ENCODE results near the gene ACAP2. TPM values are rescaled to one million over a fixed set of nuclear protein-coding genes. Genes with fewer than 3 reads are reported as not detected.
"Not testable (repeated sequence)": the region's sequence is repeated elsewhere in the genome, so short reads cannot be mapped to it uniquely, and the experiment has no call there.

ACAP2 gene
- total RNA-seq, 1 donor from 2014 or later, result 61.2 TPM

- no peak overlapping the region for H3K27ac Mint-ChIP-seq (ENCODE audit: unreplicated experiment)
- H3K27me3 Mint-ChIP-seq (ENCODE audit: unreplicated experiment), result peaks cover 2% of the 10 kb centered on the region
These were observed 39.6 kb downstream of the ACAP2 start for GRCh38 chr3:195403244-195403643.

DNA sequence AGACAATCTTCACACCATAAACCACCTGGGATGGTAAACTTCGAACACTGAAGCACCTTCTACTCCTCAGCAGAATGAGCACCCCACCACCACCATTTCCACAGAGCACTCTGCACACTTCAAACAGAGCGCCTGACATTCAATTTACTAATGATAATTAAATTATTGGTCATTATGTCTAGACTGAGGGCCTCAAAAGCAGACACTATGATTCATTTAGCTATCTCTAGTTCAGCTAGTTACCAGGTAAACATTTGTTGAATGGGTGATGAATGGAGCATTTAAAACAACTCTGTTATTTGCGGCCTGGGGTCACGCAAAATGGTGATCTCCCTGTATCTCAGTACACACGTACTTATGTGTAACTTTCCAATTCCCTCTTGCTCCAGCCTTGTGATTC is 40.9 kb downstream of the ACAP2 start:
- no peaks in the 10 kb centered on the region for H3K36me3 Mint-ChIP-seq (ENCODE audit: low read depth, unreplicated experiment)
- DNase-seq (ENCODE audit: low spot score), result no peak
- H3K27me3 Mint-ChIP-seq (ENCODE audit: unreplicated experiment), result peaks cover 2% of the 10 kb centered on the region
- H3K4me1 Mint-ChIP-seq (ENCODE audit: unreplicated experiment), result peaks cover 11% of the 10 kb centered on the region
- no peak overlapping the region for H3K4me3 Mint-ChIP-seq (ENCODE audit: unreplicated experiment)
- H3K27ac Mint-ChIP-seq (ENCODE audit: unreplicated experiment), result no peak overlapping the region
- H3K9me3 Mint-ChIP-seq (ENCODE audit: unreplicated experiment), result no peaks in the 10 kb centered on the region
- TF ChIP-seq, protein P1, sequence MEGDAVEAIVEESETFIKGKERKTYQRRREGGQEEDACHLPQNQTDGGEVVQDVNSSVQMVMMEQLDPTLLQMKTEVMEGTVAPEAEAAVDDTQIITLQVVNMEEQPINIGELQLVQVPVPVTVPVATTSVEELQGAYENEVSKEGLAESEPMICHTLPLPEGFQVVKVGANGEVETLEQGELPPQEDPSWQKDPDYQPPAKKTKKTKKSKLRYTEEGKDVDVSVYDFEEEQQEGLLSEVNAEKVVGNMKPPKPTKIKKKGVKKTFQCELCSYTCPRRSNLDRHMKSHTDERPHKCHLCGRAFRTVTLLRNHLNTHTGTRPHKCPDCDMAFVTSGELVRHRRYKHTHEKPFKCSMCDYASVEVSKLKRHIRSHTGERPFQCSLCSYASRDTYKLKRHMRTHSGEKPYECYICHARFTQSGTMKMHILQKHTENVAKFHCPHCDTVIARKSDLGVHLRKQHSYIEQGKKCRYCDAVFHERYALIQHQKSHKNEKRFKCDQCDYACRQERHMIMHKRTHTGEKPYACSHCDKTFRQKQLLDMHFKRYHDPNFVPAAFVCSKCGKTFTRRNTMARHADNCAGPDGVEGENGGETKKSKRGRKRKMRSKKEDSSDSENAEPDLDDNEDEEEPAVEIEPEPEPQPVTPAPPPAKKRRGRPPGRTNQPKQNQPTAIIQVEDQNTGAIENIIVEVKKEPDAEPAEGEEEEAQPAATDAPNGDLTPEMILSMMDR (IDR thresholded peaks at IDR 0.05; ENCODE audit: unreplicated experiment), result no peak

More at GRCh38 chr3:195403244-195403643, 39.6 kb downstream of the ACAP2 start:
- no peak for DNase-seq (ENCODE audit: low spot score)
- TF ChIP-seq, protein P1 (IDR thresholded peaks at IDR 0.05; ENCODE audit: unreplicated experiment), result no peak
- Mint-ChIP-seq H3K9me3 (ENCODE audit: unreplicated experiment) (no peaks in the 10 kb centered on the region), H3K4me1 (ENCODE audit: unreplicated experiment) (peaks cover 6% of the 10 kb centered on the region), H3K36me3 (ENCODE audit: low read depth, unreplicated experiment) (no peaks in the 10 kb centered on the region), H3K4me3 (ENCODE audit: unreplicated experiment) (no peak overlapping the region)

DNA sequence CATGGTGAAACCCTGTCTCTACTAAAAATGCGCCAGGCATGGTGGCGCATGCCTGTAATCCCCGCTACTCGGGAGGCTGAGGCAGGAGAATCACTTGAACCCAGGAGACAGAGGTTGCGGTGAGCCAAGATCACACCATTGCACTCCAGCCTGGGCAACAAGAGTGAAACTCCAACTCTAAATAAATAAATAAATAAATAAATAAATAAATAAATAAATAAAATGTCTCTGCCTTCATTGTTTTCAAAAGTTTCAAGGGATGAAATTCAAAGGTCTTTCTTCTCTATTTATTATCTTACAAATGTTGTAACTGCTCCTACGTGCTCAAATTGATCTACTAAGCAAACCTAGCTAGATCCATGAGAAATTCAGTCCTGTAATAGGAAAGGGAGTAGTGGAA is 44.4 kb downstream of the ACAP2 start:
- not testable (repeated sequence) for H3K27ac Mint-ChIP-seq (ENCODE audit: unreplicated experiment); H3K9me3 Mint-ChIP-seq (ENCODE audit: unreplicated experiment); H3K36me3 Mint-ChIP-seq (ENCODE audit: low read depth, unreplicated experiment); H3K4me3 Mint-ChIP-seq (ENCODE audit: unreplicated experiment); H3K27me3 Mint-ChIP-seq (ENCODE audit: unreplicated experiment); DNase-seq (ENCODE audit: low spot score); H3K4me1 Mint-ChIP-seq (ENCODE audit: unreplicated experiment)

DNA sequence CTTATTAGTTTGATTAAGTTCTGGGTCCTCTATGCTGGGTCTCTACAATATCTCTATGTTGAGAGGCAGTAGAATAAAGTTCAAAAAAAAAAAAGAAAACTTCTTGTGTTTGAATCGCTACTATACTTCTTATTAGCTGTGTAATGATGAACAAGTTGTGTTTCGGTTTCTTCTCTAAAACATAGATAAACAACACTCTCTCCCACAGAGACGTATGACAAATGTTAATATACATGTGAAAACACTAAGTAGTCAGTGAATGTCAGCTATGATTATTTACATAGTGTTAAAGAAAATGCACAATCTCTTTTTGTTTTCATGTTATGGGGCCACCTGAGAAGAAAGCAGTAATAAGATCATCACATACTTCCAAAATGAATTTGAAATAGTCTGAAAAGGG is 45.3 kb downstream of the ACAP2 start:
- H3K4me1 Mint-ChIP-seq (ENCODE audit: unreplicated experiment), result peaks cover 5% of the 10 kb centered on the region
- H3K9me3 Mint-ChIP-seq (ENCODE audit: unreplicated experiment), result no peaks in the 10 kb centered on the region
- no peak overlapping the region for H3K27ac Mint-ChIP-seq (ENCODE audit: unreplicated experiment)
- DNase-seq (ENCODE audit: low spot score), result no peak
- TF ChIP-seq, protein P1 (IDR thresholded peaks at IDR 0.05; ENCODE audit: unreplicated experiment), result no peak
- H3K27me3 Mint-ChIP-seq (ENCODE audit: unreplicated experiment), result peaks cover 2% of the 10 kb centered on the region
- H3K4me3 Mint-ChIP-seq (ENCODE audit: unreplicated experiment), result no peak overlapping the region
- no peaks in the 10 kb centered on the region for H3K36me3 Mint-ChIP-seq (ENCODE audit: low read depth, unreplicated experiment)

GRCh38 chr3:195395208-195395816 is 47.5 kb downstream of the ACAP2 start:
- no peaks in the 10 kb centered on the region for H3K9me3 Mint-ChIP-seq (ENCODE audit: unreplicated experiment)
- TF ChIP-seq, protein P1 (IDR thresholded peaks at IDR 0.05; ENCODE audit: unreplicated experiment), result no peak
- H3K27me3 Mint-ChIP-seq (ENCODE audit: unreplicated experiment), result no peaks in the 10 kb centered on the region
- peaks cover 5% of the 10 kb centered on the region for H3K4me1 Mint-ChIP-seq (ENCODE audit: unreplicated experiment)
- no peak overlapping the region for H3K27ac Mint-ChIP-seq (ENCODE audit: unreplicated experiment)
- no peak for DNase-seq (ENCODE audit: low spot score)
- no peaks in the 10 kb centered on the region for H3K36me3 Mint-ChIP-seq (ENCODE audit: low read depth, unreplicated experiment)
- no peak overlapping the region for H3K4me3 Mint-ChIP-seq (ENCODE audit: unreplicated experiment)
